ENCODE measurements around the gene RASGRP1. TPM values are rescaled to one million over a fixed set of nuclear protein-coding genes. Genes with fewer than 3 reads are reported as not detected.

Gene RASGRP1
- total and polyA plus RNA-seq, 3 donors from 2014 or later, result 4.4 to 9.2 (median 7.4) TPM

DNA sequence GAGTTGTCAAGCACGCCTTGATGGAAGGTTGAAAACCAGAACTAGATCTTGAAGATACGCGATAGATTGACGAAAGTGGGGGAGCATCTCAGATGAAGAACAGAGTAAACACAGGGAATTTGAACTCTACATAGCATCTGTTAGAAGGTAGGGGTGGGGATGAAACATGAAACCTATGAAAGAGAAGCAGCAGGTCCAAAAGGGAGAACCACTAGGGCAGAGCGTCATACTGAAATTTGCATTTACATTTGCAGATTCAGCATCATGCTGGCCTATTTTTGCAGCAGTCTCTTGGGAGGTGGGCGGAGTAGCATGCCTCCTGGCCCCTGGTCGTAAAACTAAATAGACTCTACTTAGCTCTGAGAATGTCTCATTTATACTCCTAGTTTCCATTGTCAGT, 46.1 kb upstream of the RASGRP1 start:
- Histone ChIP-seq H3K36me3 (ENCODE audit: low read depth, missing control alignments) (no peaks in the 10 kb centered on the region), H3K4me3 (no peak overlapping the region), H3K9me3 (no peaks in the 10 kb centered on the region), H3K27me3 (no peaks in the 10 kb centered on the region), H3K27ac (no peak overlapping the region), H3K4me1 (no peaks in the 10 kb centered on the region)
- no peak for DNase-seq
- intact Hi-C loops (cut with DNase I; ENCODE audit: low total_unique reads), result no loop called here
- TF ChIP-seq, protein P1, sequence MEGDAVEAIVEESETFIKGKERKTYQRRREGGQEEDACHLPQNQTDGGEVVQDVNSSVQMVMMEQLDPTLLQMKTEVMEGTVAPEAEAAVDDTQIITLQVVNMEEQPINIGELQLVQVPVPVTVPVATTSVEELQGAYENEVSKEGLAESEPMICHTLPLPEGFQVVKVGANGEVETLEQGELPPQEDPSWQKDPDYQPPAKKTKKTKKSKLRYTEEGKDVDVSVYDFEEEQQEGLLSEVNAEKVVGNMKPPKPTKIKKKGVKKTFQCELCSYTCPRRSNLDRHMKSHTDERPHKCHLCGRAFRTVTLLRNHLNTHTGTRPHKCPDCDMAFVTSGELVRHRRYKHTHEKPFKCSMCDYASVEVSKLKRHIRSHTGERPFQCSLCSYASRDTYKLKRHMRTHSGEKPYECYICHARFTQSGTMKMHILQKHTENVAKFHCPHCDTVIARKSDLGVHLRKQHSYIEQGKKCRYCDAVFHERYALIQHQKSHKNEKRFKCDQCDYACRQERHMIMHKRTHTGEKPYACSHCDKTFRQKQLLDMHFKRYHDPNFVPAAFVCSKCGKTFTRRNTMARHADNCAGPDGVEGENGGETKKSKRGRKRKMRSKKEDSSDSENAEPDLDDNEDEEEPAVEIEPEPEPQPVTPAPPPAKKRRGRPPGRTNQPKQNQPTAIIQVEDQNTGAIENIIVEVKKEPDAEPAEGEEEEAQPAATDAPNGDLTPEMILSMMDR (IDR thresholded peaks at IDR 0.05), result no peak
- no peak for TF ChIP-seq POLR2A (IDR thresholded peaks at IDR 0.05)
- 75 to 79% methylated on average over 7 of the region's 7 CpGs for WGBS, 2 donors

DNA sequence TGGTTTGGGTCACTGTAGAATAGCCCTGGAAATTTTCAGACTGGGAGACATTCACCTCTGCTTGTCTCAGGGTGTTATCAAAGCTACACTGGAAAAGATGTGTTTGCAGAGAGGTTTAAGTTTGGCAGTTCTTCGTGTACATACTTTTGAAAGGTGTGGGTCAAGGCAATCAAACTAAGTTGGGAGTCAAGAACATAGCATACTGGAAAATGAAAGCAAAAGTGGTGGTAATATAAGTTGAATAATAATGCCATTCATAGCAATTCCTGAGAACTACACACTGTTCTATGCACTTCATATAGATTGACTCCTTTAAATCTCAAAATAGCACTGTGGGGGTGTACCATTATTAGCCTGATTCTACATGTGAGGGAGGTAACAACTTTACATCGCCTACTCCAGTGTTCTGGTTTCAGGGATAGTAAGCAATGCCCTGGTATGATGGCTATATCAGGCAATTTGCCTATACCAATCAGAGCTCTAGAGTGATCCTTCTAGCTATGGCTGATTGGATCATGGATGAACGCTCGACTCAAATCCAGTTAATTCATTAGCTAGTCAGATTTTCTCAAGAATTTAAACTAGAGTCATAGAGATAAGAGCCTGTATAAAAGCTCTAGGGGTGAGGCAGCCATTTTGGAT, 44.6 kb upstream of the RASGRP1 start:
- no peak overlapping the region for H3K4me3 ChIP-seq
- WGBS, 2 donors, result 73 to 74% methylated on average over 4 of the region's 4 CpGs
- H3K9me3 ChIP-seq, result no peaks in the 10 kb centered on the region
- H3K27ac ChIP-seq, result no peak overlapping the region
- H3K36me3 ChIP-seq (ENCODE audit: low read depth, missing control alignments), result no peaks in the 10 kb centered on the region
- no peak for DNase-seq
- H3K4me1 ChIP-seq, result no peaks in the 10 kb centered on the region
- TF ChIP-seq, protein P1 (IDR thresholded peaks at IDR 0.05), result no peak
- no peak for TF ChIP-seq POLR2A (IDR thresholded peaks at IDR 0.05)
- intact Hi-C loops (cut with DNase I; ENCODE audit: low total_unique reads), result no loop called here
- H3K27me3 ChIP-seq, result no peaks in the 10 kb centered on the region

DNA sequence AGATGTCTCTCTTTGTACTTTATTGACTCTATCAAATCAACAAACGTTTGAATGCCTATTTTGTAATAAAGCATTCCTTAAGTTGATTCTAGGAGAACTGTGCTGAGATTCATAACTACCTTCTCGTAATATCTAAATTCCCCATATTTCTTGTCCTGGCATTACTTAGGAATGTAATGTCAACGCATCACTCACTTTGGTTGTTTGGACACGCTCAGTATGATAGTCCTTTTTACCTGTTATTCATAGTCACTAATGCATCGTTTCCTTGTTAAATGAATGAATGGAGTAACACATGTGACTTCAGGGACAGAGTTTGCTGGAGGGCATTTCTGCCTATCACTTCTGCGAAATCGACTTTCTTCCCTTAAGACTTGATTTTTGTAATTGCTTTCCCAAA, 44.1 kb upstream of the RASGRP1 start:
- H3K27me3 ChIP-seq, result no peaks in the 10 kb centered on the region
- intact Hi-C loops (cut with DNase I; ENCODE audit: low total_unique reads), result no loop called here
- WGBS, 2 donors, result 84 to 86% methylated on average over 7 of the region's 7 CpGs
- H3K9me3 ChIP-seq, result no peaks in the 10 kb centered on the region
- no peak overlapping the region for H3K27ac ChIP-seq
- DNase-seq, result no peak
- H3K4me1 ChIP-seq, result no peaks in the 10 kb centered on the region
- H3K4me3 ChIP-seq, result no peak overlapping the region
- no peak for TF ChIP-seq POLR2A (IDR thresholded peaks at IDR 0.05)
- TF ChIP-seq, protein P1 (IDR thresholded peaks at IDR 0.05), result no peak
- H3K36me3 ChIP-seq (ENCODE audit: low read depth, missing control alignments), result no peaks in the 10 kb centered on the region

DNA sequence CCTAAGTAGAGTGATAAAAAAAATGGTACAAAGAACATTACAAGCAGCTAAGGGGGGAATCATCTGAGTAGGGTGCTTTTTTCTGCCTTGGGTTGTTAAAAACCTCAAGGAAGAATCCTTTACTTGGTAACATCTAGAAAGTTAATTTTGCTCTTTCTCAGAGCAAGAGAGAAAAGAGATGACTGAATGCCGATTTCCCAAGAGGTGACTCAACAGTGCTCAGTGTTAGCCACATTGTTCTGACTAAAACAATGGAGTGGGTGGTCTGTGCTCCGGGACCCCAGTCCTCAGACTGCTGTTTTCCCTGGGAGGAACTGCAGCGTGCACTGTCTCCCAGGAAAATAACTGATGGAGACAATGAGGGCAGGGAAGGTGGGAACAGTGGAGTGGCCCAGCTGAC, 41.1 kb upstream of the RASGRP1 start:
- no peak overlapping the region for H3K27ac ChIP-seq
- H3K4me1 ChIP-seq, result no peaks in the 10 kb centered on the region
- WGBS, 2 donors, result 86 to 89% methylated on average over 3 of the region's 3 CpGs
- intact Hi-C loops (cut with DNase I; ENCODE audit: low total_unique reads), result no loop called here
- no peaks in the 10 kb centered on the region for H3K36me3 ChIP-seq (ENCODE audit: low read depth, missing control alignments)
- no peak for TF ChIP-seq POLR2A (IDR thresholded peaks at IDR 0.05)
- TF ChIP-seq, protein P1 (IDR thresholded peaks at IDR 0.05), result no peak
- H3K4me3 ChIP-seq, result no peak overlapping the region
- H3K9me3 ChIP-seq, result no peaks in the 10 kb centered on the region
- no peak for DNase-seq
- no peaks in the 10 kb centered on the region for H3K27me3 ChIP-seq

DNA sequence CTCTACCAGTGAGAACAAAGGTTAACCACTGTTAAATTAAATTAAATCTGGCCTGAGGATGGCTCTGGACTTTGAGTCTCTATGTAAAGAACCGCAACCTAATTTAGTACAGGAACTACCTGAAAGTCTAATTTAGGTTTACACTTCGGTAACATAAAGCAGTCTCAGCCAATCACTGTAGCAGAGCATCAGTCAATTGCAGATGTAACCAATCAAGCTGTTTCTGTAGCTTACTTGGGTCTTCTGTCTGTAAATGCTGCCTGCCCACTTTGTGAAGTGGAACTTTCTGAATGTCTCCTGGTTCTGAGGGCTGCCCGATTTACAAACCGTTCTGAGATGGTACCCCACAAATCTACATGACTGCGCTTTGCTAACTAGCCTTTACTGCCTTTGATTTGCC, 39.1 kb upstream of the RASGRP1 start:
- Histone ChIP-seq H3K27me3 (no peaks in the 10 kb centered on the region), H3K9me3 (no peaks in the 10 kb centered on the region), H3K4me1 (no peaks in the 10 kb centered on the region), H3K4me3 (no peak overlapping the region), H3K27ac (no peak overlapping the region), H3K36me3 (ENCODE audit: low read depth, missing control alignments) (no peaks in the 10 kb centered on the region)
- 93% methylated on average over 5 of the region's 5 CpGs for WGBS, 2 donors
- no peak for TF ChIP-seq POLR2A (IDR thresholded peaks at IDR 0.05)
- TF ChIP-seq, protein P1 (IDR thresholded peaks at IDR 0.05), result no peak
- intact Hi-C loops (cut with DNase I; ENCODE audit: low total_unique reads), result no loop called here
- no peak for DNase-seq

Measured in testis (tissue), 3 donors.